DND-41 (cell line): Measurements from ENCODE around the gene FHIP1A.

Experiments used
- ATAC-seq: fragments of 200-7000 bp; cut with Tn5 transposase; 3 replicates; pipeline ENCODE4 v1.9.1; 2021; ENCODE audit warnings: low read depth; ENCODE audit not compliant: insufficient read depth
- DNase-seq: peaks from one replicate; pipeline ENCODE4 v3.0.0-alpha.2; 2020
- H2AFZ ChIP-seq: 2 replicates; pipeline ENCODE4 v1.6.0; 2012; ENCODE audit warnings: low read depth, low read length
- H3K27ac ChIP-seq: 2 replicates; pipeline ENCODE4 v1.5.1; 2012; ENCODE audit warnings: low read length, inconsistent platforms
- H3K27me3 ChIP-seq: fragments of 200-600 bp; sonication (generic); 2 replicates; pipeline ENCODE4 v1.6.0; 2012; ENCODE audit warnings: low read length, mild to moderate bottlenecking, inconsistent platforms; ENCODE audit not compliant: insufficient read depth, poor library complexity
- H3K36me3 ChIP-seq: 2 replicates; pipeline ENCODE4 v1.5.1; 2012; ENCODE audit warnings: low read length, inconsistent platforms; ENCODE audit not compliant: insufficient read depth
- H3K4me1 ChIP-seq: 2 replicates; pipeline ENCODE4 v1.5.1; 2012; ENCODE audit warnings: mild to moderate bottlenecking, low read length; ENCODE audit not compliant: insufficient read depth
- H3K4me2 ChIP-seq: 2 replicates; pipeline ENCODE4 v1.6.0; 2012; ENCODE audit warnings: mild to moderate bottlenecking, moderate library complexity, low read length, inconsistent platforms; ENCODE audit not compliant: insufficient read depth
- H3K4me3 ChIP-seq, 2 experiments: fragments of 200-600 bp in 1 of 2; shearing (Covaris generic) in 1 of 2; 2 replicates each; pipeline ENCODE4 v1.5.1; 2012 to 2016; ENCODE audit warnings: inconsistent platforms in 2 of 2, low read length in 2 of 2, mild to moderate bottlenecking in 2 of 2, low read depth in 1 of 2, moderate library complexity in 1 of 2
- H3K79me2 ChIP-seq: 2 replicates; pipeline ENCODE4 v1.6.0; 2012; ENCODE audit warnings: low read length, inconsistent platforms; ENCODE audit not compliant: insufficient read depth
- H3K9ac ChIP-seq: 2 replicates; pipeline ENCODE4 v1.6.0; 2012; ENCODE audit warnings: low read depth, mild to moderate bottlenecking, inconsistent platforms, low read length, moderate library complexity
- H3K9me3 ChIP-seq: 2 replicates; pipeline ENCODE4 v1.5.1; 2012; ENCODE audit warnings: low read length, moderate library complexity, mild to moderate bottlenecking, inconsistent platforms; ENCODE audit not compliant: insufficient read depth, severe bottlenecking
- H4K20me1 ChIP-seq: 2 replicates; pipeline ENCODE4 v1.6.0; 2012; ENCODE audit warnings: low read length; ENCODE audit not compliant: insufficient read depth
- EZH2 ChIP-seq: IDR thresholded peaks from 3 replicates; pipeline ENCODE4 v1.6.1; 2012; ENCODE audit warnings: borderline replicate concordance, low read depth, mild to moderate bottlenecking, moderate library complexity, low read length, inconsistent platforms; ENCODE audit not compliant: severe bottlenecking
- TF ChIP-seq, protein P1 (sequence below): IDR thresholded peaks from 2 replicates; pipeline ENCODE4 v1.5.1; 2012; ENCODE audit warnings: borderline replicate concordance, low read length, moderate library complexity, mild to moderate bottlenecking; ENCODE audit not compliant: poor library complexity, severe bottlenecking; ENCODE audit errors: extremely low read depth

Gene FHIP1A

DNA sequence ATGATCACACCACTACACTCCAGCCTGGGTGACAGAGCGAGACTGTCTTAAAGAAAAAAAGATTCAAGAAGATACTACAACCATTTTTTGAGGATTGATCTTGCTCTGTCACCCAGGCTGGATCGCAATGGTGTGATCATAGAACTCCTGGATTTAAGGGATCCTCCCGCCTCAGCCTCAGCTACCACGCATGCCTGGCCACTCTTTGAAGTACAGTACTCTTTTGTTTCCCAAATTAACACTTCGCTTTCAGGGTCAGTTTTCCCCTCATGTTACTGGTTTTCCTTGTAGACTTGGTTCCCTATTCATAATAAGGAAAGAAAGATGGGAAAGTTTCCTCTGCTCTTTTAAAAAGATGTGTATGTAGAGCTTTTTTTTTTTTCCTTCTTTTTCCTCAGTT, 34.3 kb downstream of the FHIP1A start:
- no peak for DNase-seq
- Histone ChIP-seq H4K20me1 (no peaks in the 10 kb centered on the region), H2AFZ (no peak overlapping the region), H3K4me3 (no peak overlapping the region), H3K9me3 (no peaks in the 10 kb centered on the region), H3K79me2 (no peaks in the 10 kb centered on the region), H3K27me3 (peaks cover 6% of the 10 kb centered on the region), H3K4me2 (no peak overlapping the region), H3K4me1 (no peaks in the 10 kb centered on the region), H3K9ac (no peak overlapping the region), H3K27ac (no peak overlapping the region), H3K36me3 (no peaks in the 10 kb centered on the region)
- no peak for TF ChIP-seq EZH2
- TF ChIP-seq, protein P1, sequence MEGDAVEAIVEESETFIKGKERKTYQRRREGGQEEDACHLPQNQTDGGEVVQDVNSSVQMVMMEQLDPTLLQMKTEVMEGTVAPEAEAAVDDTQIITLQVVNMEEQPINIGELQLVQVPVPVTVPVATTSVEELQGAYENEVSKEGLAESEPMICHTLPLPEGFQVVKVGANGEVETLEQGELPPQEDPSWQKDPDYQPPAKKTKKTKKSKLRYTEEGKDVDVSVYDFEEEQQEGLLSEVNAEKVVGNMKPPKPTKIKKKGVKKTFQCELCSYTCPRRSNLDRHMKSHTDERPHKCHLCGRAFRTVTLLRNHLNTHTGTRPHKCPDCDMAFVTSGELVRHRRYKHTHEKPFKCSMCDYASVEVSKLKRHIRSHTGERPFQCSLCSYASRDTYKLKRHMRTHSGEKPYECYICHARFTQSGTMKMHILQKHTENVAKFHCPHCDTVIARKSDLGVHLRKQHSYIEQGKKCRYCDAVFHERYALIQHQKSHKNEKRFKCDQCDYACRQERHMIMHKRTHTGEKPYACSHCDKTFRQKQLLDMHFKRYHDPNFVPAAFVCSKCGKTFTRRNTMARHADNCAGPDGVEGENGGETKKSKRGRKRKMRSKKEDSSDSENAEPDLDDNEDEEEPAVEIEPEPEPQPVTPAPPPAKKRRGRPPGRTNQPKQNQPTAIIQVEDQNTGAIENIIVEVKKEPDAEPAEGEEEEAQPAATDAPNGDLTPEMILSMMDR = no peak
- no peak for ATAC-seq

DNA sequence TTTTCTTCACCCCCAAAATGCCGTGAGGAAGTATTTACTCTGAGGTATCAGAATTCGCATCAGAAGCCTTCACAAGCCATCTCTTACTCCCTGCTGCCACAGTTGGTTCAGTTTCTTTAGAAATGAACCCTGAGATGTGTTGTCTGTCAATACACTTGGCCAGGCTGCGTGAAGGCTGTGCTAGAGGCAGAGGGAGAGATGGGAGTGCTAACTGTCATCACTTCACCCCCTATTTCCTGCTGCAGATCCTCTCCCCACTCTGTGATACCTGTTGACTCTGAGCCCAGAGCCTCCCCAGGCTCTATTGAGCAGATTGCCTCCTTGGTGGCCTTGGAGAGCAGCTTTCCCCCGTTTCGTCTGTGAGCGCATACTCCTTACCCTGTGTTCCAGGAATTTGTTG, 34.8 kb downstream of the FHIP1A start:
- peaks cover 6% of the 10 kb centered on the region for H3K27me3 ChIP-seq
- H4K20me1 ChIP-seq = no peaks in the 10 kb centered on the region
- ATAC-seq (no peak; the same call in 2 of the 3 replicates), DNase-seq (no peak)
- H3K4me3 ChIP-seq = no peak overlapping the region
- H3K36me3 ChIP-seq = no peaks in the 10 kb centered on the region
- TF ChIP-seq, protein P1 = no peak
- TF ChIP-seq EZH2 = no peak
- H2AFZ ChIP-seq = no peak overlapping the region
- no peak overlapping the region for H3K9ac ChIP-seq
- H3K4me1 ChIP-seq = no peaks in the 10 kb centered on the region
- H3K27ac ChIP-seq = no peak overlapping the region
- no peak overlapping the region for H3K4me2 ChIP-seq
- no peaks in the 10 kb centered on the region for H3K9me3 ChIP-seq
- no peaks in the 10 kb centered on the region for H3K79me2 ChIP-seq

DNA sequence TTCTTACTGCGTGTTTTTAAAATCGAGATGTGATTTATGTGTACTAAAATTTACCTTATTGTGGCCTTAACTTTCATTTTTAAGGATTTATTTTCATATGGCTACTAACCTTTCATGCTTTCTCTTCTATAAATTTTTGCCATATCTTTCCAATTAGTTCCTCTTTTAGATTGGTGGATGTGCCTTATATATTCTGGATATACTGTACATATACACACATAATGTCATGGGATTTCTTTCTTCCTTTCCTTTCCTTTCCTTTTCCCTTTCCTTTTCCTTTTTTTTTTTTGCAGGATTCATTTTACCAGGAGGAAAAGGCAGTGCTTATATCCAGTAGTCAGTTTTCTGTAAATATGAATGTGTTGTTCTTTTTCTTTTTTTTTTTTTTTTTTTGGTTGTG, 37.2 kb downstream of the FHIP1A start:
- H3K79me2 ChIP-seq = no peaks in the 10 kb centered on the region
- H3K4me1 ChIP-seq = no peaks in the 10 kb centered on the region
- no peak overlapping the region for H3K4me2 ChIP-seq
- H3K27me3 ChIP-seq = peaks cover 6% of the 10 kb centered on the region
- H3K4me3 ChIP-seq = no peak overlapping the region
- H3K9ac ChIP-seq = no peak overlapping the region
- no peak overlapping the region for H2AFZ ChIP-seq
- TF ChIP-seq, protein P1 = no peak
- TF ChIP-seq EZH2 = no peak
- no peaks in the 10 kb centered on the region for H3K36me3 ChIP-seq
- DNase-seq (no peak), ATAC-seq (no peak)
- no peaks in the 10 kb centered on the region for H3K9me3 ChIP-seq
- no peak overlapping the region for H3K27ac ChIP-seq
- H4K20me1 ChIP-seq = no peaks in the 10 kb centered on the region

DNA sequence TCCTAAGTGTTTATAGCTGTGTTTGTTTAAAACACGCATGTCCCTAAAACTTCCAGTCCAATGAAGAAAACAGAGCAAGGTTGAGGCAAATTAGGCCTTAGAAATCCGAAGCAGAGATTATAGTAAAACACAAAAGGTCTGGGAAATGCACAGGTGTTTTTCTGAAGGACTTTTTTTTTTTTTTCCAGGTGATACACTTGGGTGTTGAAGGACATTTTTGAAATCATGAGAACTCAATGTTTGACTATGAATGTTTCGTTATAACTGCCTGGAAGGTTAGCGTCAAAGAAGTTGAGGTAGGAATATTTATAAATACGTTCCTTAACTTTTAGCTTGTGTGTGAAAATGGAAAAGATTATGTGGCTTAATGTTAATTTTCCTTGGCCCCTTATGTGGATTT, 45.5 kb downstream of the FHIP1A start:
- TF ChIP-seq, protein P1 = no peak
- TF ChIP-seq EZH2 = no peak
- DNase-seq (no peak), ATAC-seq (no peak)
- Histone ChIP-seq H3K27me3 (no peaks in the 10 kb centered on the region), H2AFZ (no peak overlapping the region), H3K79me2 (no peaks in the 10 kb centered on the region), H3K27ac (no peak overlapping the region), H3K9me3 (no peaks in the 10 kb centered on the region), H4K20me1 (no peaks in the 10 kb centered on the region), H3K9ac (no peak overlapping the region), H3K4me2 (no peak overlapping the region), H3K4me1 (no peaks in the 10 kb centered on the region), H3K36me3 (no peaks in the 10 kb centered on the region), H3K4me3 (no peak overlapping the region)
